Pericardium fibroblast (primary cell): ENCODE results near the gene PKP3. TPM values are rescaled to one million over a fixed set of nuclear protein-coding genes. Genes with fewer than 3 reads are reported as not detected.

Experiments
- total RNA-seq: library from RNA; depleted of rRNA; stranded (reverse); fragments of >200 nt; gene quantifications from 2 replicates; pipeline ENCODE4 v1.2.3, GENCODE V29; 2015

The PKP3 gene, protein sequence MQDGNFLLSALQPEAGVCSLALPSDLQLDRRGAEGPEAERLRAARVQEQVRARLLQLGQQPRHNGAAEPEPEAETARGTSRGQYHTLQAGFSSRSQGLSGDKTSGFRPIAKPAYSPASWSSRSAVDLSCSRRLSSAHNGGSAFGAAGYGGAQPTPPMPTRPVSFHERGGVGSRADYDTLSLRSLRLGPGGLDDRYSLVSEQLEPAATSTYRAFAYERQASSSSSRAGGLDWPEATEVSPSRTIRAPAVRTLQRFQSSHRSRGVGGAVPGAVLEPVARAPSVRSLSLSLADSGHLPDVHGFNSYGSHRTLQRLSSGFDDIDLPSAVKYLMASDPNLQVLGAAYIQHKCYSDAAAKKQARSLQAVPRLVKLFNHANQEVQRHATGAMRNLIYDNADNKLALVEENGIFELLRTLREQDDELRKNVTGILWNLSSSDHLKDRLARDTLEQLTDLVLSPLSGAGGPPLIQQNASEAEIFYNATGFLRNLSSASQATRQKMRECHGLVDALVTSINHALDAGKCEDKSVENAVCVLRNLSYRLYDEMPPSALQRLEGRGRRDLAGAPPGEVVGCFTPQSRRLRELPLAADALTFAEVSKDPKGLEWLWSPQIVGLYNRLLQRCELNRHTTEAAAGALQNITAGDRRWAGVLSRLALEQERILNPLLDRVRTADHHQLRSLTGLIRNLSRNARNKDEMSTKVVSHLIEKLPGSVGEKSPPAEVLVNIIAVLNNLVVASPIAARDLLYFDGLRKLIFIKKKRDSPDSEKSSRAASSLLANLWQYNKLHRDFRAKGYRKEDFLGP
- total RNA-seq = 1.9 and 11.9 TPM in 2 replicates

DNA sequence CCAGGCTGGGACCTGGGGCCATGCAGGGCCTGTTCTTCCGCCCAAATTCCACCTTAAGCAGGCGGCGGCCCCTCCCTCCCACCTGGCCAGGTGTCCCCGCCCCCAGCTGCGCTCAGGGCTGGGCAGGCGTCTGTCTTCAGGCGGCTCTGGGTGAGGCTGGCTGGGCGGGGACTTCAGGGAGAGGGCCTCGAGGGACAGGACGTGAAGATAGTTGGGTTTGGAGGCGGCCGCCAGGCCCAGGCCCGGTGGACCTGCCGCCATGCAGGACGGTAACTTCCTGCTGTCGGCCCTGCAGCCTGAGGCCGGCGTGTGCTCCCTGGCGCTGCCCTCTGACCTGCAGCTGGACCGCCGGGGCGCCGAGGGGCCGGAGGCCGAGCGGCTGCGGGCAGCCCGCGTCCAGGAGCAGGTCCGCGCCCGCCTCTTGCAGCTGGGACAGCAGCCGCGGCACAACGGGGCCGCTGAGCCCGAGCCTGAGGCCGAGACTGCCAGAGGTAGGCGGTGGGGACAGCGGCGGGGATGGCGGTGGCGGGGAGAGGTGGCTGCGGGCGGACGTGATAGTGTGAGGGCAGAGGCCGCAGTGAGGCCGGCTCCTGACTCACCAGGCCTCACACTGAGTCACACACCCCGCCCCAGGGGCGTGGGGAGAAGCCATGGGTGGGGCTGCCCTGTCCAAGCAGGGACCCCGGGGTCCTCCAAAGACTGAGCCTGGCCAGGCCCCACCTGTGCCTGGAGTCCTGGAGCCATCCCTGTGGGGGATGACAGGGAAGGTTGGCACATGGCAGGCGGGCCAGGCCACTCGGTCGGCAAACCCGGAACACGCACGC is at the start of gene PKP3:
Gene PKP3 (plus strand): TSS at position 176 of the 824 bp plus-strand sequence. CDS start 84 bp downstream, at position 260.

DNA sequence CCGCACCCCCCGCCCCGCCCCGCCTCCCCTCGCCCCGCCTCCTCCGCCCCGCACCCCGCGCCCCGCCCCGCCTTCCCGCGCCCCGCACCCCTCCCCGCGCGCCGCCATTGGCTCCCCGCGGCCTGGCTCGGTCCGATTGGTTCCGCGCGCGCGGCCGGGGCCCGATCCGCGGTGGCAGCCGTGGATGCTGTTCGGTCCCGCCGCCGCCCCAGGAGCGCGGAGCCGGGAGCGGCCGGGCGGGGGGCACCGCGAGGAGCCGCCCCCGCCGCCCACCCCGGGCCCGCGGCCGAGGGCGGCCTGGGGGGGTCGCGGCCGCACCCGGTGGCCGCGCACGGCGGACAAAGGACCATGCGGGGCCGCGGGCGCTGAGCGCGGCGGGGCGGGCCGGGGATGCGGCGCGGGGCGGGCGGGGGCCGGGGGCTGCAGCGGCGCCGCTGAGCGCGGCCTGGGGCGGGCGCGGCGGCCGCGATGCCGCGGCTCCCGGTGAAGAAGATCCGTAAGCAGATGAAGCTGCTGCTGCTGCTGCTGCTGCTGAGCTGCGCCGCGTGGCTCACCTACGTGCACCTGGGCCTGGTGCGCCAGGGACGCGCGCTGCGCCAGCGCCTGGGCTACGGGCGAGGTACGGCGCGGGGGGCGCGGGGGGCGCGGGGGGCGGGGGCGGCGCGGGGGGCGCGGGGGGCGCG is 24.5 kb upstream of the PKP3 start, which contains the start of gene B4GALNT4:
Gene B4GALNT4 (plus strand): TSS at position 164 of the 683 bp plus-strand sequence. CDS start 305 bp downstream, at position 469.

DNA sequence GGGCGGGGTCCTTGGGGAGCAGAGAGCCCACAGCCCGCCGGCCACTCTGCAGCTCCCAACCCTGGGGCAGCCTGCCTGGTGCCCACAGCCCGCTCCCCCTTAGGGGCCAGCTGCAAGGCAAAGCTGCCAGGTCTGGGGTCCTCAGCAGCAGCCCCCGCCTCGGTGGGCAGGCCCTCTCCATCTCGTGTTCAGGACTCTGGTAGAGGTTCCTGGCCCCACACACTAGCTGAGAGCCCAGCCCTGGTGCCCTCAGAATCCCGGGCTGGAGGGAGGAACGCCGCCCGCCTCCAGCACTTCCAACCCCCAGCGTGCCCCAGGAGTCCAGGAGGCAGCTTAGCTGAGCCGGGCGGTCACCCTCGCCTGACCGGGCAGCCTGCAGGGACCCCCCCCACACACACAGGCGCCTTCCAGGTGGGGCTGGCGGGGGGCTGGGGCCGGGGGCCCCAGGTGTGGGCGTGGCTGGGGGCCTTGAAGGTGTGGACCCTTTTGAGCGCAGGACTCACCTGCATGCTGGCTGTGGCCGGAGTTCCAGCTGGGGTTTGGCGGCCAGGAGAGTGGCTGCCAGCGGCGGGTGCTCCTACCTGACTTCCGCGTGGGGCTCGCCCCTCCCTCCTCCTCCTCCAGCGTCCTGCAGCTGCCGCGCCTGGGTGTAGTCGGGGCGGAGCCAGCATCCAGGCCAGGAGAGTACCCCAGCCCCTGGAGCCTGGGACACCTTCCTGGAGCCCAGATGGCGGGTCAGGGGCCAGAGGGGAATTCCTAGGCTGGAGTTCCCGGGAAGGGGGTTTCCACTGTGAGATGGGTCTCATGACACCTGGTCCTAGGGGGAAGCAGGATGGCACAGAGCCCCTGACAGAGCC is 47.6 kb downstream of the PKP3 start, which contains the start of gene ANO9:
Gene ANO9 (minus strand): TSS at position 594 of the 857 bp plus-strand sequence. CDS start 85 bp downstream, at position 509.

DNA sequence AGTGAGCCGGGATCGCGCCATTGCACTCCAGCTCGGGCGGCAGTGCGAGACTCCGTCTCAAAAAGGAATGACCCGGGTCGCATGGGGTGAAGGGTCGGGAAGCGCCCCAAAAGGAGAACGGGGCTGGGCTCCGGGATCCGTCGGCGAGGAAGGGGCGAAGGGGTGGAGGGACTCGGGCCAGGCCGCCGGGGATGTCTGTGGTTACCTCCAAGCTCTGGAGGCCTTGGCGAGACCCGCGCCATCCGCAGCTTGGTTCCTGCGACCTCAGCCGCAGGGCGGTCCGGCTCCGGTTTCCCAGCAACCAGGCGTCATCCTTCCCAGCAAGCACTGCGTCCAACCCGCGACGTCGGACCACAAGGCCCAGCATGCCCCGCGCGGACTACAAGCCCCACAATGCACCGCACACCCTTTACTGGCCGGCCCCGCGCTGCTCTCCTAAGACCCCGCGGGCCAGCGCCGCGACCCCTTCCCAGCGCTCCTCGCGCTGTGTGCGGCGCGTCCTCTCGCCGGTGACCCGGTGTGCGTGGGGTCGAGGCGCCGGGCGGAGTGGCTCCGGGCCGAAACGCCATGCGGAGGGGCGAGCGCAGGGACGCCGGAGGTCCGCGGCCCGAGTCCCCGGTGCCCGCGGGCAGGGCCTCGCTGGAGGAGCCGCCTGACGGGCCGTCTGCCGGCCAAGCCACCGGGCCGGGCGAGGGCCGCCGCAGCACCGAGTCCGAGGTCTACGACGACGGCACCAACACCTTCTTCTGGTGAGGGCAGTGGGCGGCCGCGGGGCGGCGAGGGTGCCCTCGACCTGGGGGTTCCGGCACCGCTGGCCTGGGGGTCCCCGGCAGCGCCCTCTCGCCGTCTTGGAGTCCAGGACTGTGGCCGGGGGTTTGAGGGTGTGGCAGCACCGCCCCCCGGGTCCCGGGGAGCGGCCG is 56.1 kb downstream of the PKP3 start, which contains the start of gene PTDSS2:
Gene PTDSS2 (plus strand): TSS at position 391 of the 920 bp plus-strand sequence. CDS start 177 bp downstream, at position 568.

Other genes starting within 250 kb of the PKP3 start
- gene SCGB1C1, start 201.1 kb upstream of the PKP3 start, total RNA-seq = not detected in 2 replicates
- gene BET1L, start 186.8 kb upstream of the PKP3 start, total RNA-seq = 26.3 and 33.6 TPM in 2 replicates
- 71.2 and 82.5 TPM in 2 replicates for gene RIC8A, start 186.5 kb upstream of the PKP3 start, total RNA-seq
- gene SIRT3, start 157.9 kb upstream of the PKP3 start, total RNA-seq = 9.8 and 15.2 TPM in 2 replicates
- 94.1 and 119 TPM in 2 replicates for gene PSMD13, start 157.2 kb upstream of the PKP3 start, total RNA-seq
- gene NLRP6, start 115.8 kb upstream of the PKP3 start, total RNA-seq = not detected in 2 replicates
- gene PGGHG, start 105.1 kb upstream of the PKP3 start, total RNA-seq = 9.8 and 16.9 TPM in 2 replicates
- not detected in 2 replicates for gene IFITM5, start 94.7 kb upstream of the PKP3 start, total RNA-seq
- 312 and 572 TPM in 2 replicates for gene IFITM2, start 86.4 kb upstream of the PKP3 start, total RNA-seq
- 300 and 328 TPM in 2 replicates for gene IFITM1, start 80.2 kb upstream of the PKP3 start, total RNA-seq
- 559 and 914 TPM in 2 replicates for gene IFITM3, start 73.3 kb upstream of the PKP3 start, total RNA-seq
- gene B4GALNT4, start 24.7 kb upstream of the PKP3 start, total RNA-seq = 3.0 and 28.3 TPM in 2 replicates
- 45.2 and 50.6 TPM in 2 replicates for gene SIGIRR, start 20.8 kb downstream of the PKP3 start, total RNA-seq
- not detected in 2 replicates for gene ANO9, start 47.8 kb downstream of the PKP3 start, total RNA-seq
- gene PTDSS2, start 56.1 kb downstream of the PKP3 start, total RNA-seq = 65.9 and 71.3 TPM in 2 replicates
- gene RNH1, start 113.0 kb downstream of the PKP3 start, total RNA-seq = 401 and 651 TPM in 2 replicates
- 48.3 and 53.2 TPM in 2 replicates for gene HRAS, start 141.4 kb downstream of the PKP3 start, total RNA-seq
- 0.12 and 1.1 TPM in 2 replicates for gene LRRC56, start 143.3 kb downstream of the PKP3 start, total RNA-seq
- gene LMNTD2, start 166.5 kb downstream of the PKP3 start, total RNA-seq = 0.60 and 0.70 TPM in 2 replicates
- 4.4 and 27.9 TPM in 2 replicates for gene RASSF7, start 166.8 kb downstream of the PKP3 start, total RNA-seq
- 14.8 and 16.9 TPM in 2 replicates for gene PHRF1, start 182.3 kb downstream of the PKP3 start, total RNA-seq
- 18.9 and 21.2 TPM in 2 replicates for gene IRF7, start 221.7 kb downstream of the PKP3 start, total RNA-seq
- not detected in 2 replicates for gene CDHR5, start 230.7 kb downstream of the PKP3 start, total RNA-seq
- gene SCT, start 233.0 kb downstream of the PKP3 start, total RNA-seq = not detected in 2 replicates
- not detected in 2 replicates for gene DRD4, start 243.1 kb downstream of the PKP3 start, total RNA-seq